ENCODE results near the gene ABHD12B. TPM values are rescaled to one million over a fixed set of nuclear protein-coding genes. Genes with fewer than 3 reads are reported as not detected.

The ABHD12B gene
- total RNA-seq, 2 experiments from 2014 or later: not detected

DNA sequence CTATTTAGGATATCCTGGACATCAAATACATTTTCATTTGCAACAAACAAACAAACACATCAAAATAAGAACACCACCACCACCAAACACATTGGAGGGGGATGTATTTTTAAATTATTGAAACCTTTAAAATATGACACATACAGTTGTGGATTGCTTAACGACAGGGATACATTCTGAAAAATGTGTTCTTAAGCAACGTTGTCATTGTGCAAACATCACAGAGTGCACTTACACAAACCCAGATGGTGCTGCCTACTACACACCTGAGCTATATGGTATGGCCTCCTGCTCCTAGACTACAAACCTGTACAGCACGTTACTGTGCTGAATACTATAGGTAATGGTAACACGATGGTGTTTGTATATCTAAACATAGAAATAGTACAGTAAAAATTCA is 53.0 kb downstream of the ABHD12B start:
- H3K4me3 Mint-ChIP-seq: no peak overlapping the region
- H3K4me1 Mint-ChIP-seq (ENCODE audit: low read depth): no peaks in the 10 kb centered on the region
- no peaks in the 10 kb centered on the region for H3K9me3 Mint-ChIP-seq
- no peak overlapping the region for H3K27ac ChIP-seq (ENCODE audit: low read depth in 1 of 2, low read length in 2 of 2)
- H3K4me1 ChIP-seq (ENCODE audit: insufficient read depth, low read length): no peaks in the 10 kb centered on the region
- no peak for ATAC-seq (ENCODE audit: poor library complexity)
- H3K4me3 ChIP-seq (ENCODE audit: low read length): no peak overlapping the region
- no peak for DNase-seq
- H3K27me3 ChIP-seq (ENCODE audit: control insufficient read depth in 1 of 2, insufficient read depth in 2 of 2, low read length in 2 of 2): peaks cover 0 to 3% of the 10 kb centered on the region in 2 experiments
- ChIA-PET POLR2A (no interaction called here), CTCF (no interaction called here)
- no peak overlapping the region for H3K27ac Mint-ChIP-seq
- H3K36me3 Mint-ChIP-seq (ENCODE audit: low read depth): no peaks in the 10 kb centered on the region
- H3K36me3 ChIP-seq (ENCODE audit: insufficient read depth, low read length): no peaks in the 10 kb centered on the region
- no peaks in the 10 kb centered on the region for H3K9me3 ChIP-seq (ENCODE audit: control insufficient read depth in 1 of 2, insufficient read depth in 1 of 2, low read length in 2 of 2)
- TF ChIP-seq, protein P1, sequence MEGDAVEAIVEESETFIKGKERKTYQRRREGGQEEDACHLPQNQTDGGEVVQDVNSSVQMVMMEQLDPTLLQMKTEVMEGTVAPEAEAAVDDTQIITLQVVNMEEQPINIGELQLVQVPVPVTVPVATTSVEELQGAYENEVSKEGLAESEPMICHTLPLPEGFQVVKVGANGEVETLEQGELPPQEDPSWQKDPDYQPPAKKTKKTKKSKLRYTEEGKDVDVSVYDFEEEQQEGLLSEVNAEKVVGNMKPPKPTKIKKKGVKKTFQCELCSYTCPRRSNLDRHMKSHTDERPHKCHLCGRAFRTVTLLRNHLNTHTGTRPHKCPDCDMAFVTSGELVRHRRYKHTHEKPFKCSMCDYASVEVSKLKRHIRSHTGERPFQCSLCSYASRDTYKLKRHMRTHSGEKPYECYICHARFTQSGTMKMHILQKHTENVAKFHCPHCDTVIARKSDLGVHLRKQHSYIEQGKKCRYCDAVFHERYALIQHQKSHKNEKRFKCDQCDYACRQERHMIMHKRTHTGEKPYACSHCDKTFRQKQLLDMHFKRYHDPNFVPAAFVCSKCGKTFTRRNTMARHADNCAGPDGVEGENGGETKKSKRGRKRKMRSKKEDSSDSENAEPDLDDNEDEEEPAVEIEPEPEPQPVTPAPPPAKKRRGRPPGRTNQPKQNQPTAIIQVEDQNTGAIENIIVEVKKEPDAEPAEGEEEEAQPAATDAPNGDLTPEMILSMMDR (IDR thresholded peaks at IDR 0.05): no peak
- H3K27me3 Mint-ChIP-seq: no peaks in the 10 kb centered on the region
- intact Hi-C loops (cut with DNase I, micrococcal nuclease): no loop called here

DNA sequence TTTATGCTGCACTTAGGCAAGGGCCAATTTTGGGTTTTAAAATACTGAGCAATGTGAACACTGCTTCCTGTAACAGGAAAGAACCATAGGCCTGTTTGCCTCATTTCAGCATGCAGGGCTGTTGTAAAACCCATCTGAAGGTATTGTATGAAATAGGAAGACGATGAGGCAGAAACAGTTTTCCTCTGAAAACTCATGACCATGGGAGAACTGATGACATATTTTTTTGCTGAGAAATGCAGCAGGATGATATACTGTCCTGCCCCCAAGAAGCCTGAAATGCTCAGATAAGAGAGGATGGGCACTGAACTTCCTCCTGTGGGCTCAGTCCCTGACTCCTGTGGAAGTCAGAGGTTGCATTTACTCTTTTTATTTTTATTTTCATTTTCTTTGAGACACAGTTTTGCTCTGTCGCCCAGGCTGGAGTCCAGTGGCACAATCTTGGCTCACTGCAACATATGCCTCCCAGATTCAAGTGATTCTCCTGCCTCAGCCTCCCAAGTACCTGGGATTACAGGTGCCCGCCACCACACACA is 55.1 kb downstream of the ABHD12B start:
- Mint-ChIP-seq H3K4me3 (no peak overlapping the region), H3K4me1 (ENCODE audit: low read depth) (no peaks in the 10 kb centered on the region), H3K27ac (no peak overlapping the region), H3K9me3 (no peaks in the 10 kb centered on the region), H3K27me3 (no peaks in the 10 kb centered on the region), H3K36me3 (ENCODE audit: low read depth) (no peaks in the 10 kb centered on the region)
- DNase-seq (no peak), ATAC-seq (ENCODE audit: poor library complexity) (no peak)
- no peak overlapping the region for H3K4me3 ChIP-seq (ENCODE audit: low read length)
- no peaks in the 10 kb centered on the region for H3K36me3 ChIP-seq (ENCODE audit: insufficient read depth, low read length)
- no peaks in the 10 kb centered on the region for H3K9me3 ChIP-seq (ENCODE audit: control insufficient read depth in 1 of 2, insufficient read depth in 1 of 2, low read length in 2 of 2)
- no peaks in the 10 kb centered on the region for H3K4me1 ChIP-seq (ENCODE audit: insufficient read depth, low read length)
- TF ChIP-seq, protein P1 (IDR thresholded peaks at IDR 0.05): no peak
- peaks cover 0 to 3% of the 10 kb centered on the region in 2 experiments for H3K27me3 ChIP-seq (ENCODE audit: control insufficient read depth in 1 of 2, insufficient read depth in 2 of 2, low read length in 2 of 2)
- ChIA-PET CTCF (no interaction called here), POLR2A (no interaction called here)
- no peak overlapping the region for H3K27ac ChIP-seq (ENCODE audit: low read depth in 1 of 2, low read length in 2 of 2)
- intact Hi-C loops (cut with DNase I, micrococcal nuclease): no loop called here

DNA sequence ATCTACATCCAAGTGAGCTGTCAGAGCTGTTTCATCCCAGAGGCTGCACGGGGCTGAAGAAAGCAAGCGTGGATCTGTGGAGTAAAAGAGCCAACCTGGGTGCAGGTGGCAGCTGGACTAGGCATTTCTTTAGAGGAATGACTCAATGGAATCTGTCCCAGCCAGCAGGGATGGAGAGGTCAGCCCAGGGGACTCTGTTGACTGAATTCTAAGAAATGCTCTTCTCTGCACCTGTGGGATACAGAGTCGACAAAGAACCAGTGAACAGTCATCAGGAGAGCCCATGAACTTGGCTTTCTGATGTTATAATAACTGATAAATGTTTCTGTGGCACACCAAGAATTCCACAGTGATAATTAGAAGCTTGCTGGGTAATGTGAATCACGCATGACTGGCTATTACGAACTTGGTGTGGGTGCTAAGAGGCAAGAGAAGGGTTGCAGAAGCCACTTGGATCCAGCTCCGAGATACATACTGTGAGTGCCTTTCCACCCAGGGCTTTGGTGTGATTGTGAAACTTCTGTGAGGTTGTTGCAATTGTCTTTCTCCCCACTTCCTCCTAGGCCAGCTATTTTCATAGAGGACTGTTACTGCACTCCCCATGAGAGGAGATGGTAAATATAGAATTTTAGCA is 56.3 kb downstream of the ABHD12B start:
- H3K4me3 Mint-ChIP-seq: no peak overlapping the region
- H3K4me3 ChIP-seq (ENCODE audit: low read length): no peak overlapping the region
- intact Hi-C loops (cut with DNase I, micrococcal nuclease): no loop called here
- no peaks in the 10 kb centered on the region for H3K4me1 ChIP-seq (ENCODE audit: insufficient read depth, low read length)
- H3K27ac Mint-ChIP-seq: no peak overlapping the region
- DNase-seq (peak in 3 of 14 experiments; percentile 15 to 47 (median 45)), ATAC-seq (ENCODE audit: poor library complexity) (no peak)
- H3K9me3 ChIP-seq (ENCODE audit: control insufficient read depth in 1 of 2, insufficient read depth in 1 of 2, low read length in 2 of 2): no peaks in the 10 kb centered on the region
- POLR2A ChIA-PET: no interaction called here
- H3K36me3 ChIP-seq (ENCODE audit: insufficient read depth, low read length): no peaks in the 10 kb centered on the region
- TF ChIP-seq, protein P1 (IDR thresholded peaks at IDR 0.05): no peak
- no peak overlapping the region for H3K27ac ChIP-seq (ENCODE audit: low read depth in 1 of 2, low read length in 2 of 2)
- H3K27me3 ChIP-seq (ENCODE audit: control insufficient read depth in 1 of 2, insufficient read depth in 2 of 2, low read length in 2 of 2): no peaks in the 10 kb centered on the region
- peaks cover 4% of the 10 kb centered on the region for H3K27me3 Mint-ChIP-seq
- CTCF ChIA-PET: interaction anchor here (0.7 kb wide), 1 partner anchor 854 kb away, joined by 3 read pairs; no protein-coding TSS in a partner anchor
- no peaks in the 10 kb centered on the region for H3K4me1 Mint-ChIP-seq (ENCODE audit: low read depth)
- no peaks in the 10 kb centered on the region for H3K9me3 Mint-ChIP-seq
- H3K36me3 Mint-ChIP-seq (ENCODE audit: low read depth): no peaks in the 10 kb centered on the region

Measured in CD4-positive, alpha-beta T cell (primary cell).